ENCODE measurements around the gene PCYOX1L. TPM values are rescaled to one million over a fixed set of nuclear protein-coding genes. Genes with fewer than 3 reads are reported as not detected.

PCYOX1L gene
- total RNA-seq, 1 donor from 2014 or later = 13.1 TPM

DNA sequence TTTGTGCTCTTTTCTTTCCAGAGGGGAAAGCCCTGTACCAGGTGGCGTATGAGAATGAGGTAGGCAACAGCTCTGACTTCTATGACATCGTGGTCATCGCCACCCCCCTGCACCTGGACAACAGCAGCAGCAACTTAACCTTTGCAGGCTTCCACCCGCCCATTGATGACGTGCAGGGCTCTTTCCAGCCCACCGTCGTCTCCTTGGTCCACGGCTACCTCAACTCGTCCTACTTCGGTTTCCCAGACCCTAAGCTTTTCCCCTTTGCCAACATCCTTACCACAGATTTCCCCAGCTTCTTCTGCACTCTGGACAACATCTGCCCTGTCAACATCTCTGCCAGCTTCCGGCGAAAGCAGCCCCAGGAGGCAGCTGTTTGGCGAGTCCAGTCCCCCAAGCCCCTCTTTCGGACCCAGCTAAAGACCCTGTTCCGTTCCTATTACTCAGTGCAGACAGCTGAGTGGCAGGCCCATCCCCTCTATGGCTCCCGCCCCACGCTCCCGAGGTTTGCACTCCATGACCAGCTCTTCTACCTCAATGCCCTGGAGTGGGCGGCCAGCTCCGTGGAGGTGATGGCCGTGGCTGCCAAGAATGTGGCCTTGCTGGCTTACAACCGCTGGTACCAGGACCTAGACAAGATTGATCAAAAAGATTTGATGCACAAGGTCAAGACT, 10.3 kb downstream of the PCYOX1L start:
- no peak for DNase-seq (ENCODE audit: low read depth, low spot score)

DNA sequence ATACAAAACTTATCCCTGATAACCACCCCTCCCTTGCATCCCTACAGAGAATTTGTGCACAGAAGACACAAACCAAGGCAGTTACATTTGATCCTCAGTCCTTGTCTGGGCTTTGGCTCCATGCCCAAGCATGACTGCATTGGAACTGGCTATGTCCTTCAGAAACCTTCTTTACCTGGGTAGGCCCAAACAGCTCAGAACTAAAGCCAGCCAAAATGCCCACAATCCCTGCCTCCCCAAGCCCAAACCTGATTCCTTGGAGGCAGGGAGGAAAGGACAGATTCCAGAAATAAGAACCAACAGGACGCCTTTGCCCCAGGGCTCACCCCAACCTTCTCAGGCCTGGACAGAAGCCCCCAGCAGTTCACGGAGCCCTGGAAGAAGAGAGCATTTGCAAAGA, 13.0 kb downstream of the PCYOX1L start:
- no peak for DNase-seq (ENCODE audit: low read depth, low spot score)

DNA sequence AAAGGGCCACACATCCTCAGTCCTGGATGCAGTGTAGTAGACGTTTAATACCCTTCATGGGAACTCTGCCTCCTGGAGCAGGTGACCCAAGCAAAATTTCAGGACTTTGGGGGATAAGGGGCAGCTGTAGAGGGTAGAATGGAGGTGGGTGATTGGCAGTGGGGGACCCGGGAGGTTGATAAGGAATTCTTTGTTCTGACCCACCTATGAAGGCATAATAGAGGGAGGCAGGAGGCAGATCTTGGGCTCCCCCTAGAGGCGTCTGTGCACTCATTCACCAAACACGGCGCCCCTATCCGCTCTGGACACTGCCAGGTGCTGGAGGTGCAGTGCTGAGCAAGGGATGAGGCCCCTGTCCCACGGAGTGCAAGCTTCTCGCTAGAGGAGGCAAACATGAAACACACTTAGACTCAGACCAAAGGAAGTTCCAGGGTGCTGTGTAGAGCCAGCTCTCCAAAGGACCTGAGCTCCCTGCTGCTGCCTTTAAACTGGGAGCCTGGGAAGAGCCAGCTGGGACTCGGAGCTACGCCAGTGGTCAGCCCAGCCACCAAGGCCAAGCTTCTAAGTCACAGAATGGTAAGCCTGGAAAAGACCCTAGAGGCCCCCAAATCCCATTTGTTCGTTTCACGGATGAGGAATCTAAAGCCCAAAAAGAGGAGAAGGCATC, 13.6 kb downstream of the PCYOX1L start:
- peak; percentile 22 for DNase-seq (ENCODE audit: low read depth, low spot score)

DNA sequence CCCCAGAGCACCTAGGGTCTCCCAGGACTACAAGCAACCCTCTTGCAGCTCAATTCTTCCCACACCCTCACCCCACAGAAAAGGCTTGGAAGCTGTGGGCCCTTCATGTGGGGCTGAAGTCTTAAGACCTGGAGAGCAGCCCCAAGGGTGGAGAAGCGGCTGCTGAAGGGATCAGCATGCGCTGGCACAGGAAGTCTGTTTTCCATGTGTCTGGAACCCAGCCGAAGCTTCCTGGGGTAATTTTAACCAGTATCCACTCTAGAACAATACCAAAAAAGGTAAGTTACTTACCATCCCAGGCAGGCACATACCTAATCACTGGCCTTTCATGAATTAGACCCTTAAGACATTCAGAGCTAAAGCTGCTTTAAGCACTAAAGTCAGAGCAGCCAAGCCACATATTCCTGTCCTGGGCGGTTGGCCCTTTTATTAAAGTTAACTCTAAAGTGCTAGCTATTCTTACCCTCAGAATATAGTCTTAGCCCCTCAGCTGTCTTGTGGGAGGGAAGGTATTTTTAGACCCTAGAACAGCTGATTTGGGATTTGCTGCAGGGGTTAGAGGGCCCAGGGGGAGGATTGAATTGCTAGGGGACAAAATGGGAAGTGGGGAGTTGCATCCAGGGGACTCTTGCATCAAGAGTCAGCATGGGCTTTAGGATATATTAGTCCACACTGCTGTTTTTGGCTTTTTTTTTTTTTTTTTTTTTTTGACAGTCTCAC, 14.4 kb downstream of the PCYOX1L start:
- no peak for DNase-seq (ENCODE audit: low read depth, low spot score)

DNA sequence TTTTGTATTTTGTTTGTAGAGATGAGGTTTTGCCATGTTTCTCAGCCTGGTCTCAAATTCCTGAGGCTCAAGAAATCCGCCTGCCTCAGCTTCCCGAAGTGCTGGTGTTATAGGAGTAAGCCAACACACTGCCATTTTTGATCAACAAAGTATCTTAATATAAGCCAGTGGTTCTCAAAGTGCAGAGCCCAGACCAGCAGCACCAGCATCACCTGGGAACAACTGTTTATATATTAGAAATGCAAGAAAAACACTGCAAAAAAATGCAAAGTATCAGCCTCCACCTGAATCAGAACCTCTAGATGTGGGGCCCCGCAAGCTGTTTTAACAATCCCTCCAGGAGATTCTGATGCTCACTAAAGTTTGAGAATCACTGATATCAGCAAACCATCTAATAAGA, 15.1 kb downstream of the PCYOX1L start:
- DNase-seq (ENCODE audit: low read depth, low spot score) = no peak

DNA sequence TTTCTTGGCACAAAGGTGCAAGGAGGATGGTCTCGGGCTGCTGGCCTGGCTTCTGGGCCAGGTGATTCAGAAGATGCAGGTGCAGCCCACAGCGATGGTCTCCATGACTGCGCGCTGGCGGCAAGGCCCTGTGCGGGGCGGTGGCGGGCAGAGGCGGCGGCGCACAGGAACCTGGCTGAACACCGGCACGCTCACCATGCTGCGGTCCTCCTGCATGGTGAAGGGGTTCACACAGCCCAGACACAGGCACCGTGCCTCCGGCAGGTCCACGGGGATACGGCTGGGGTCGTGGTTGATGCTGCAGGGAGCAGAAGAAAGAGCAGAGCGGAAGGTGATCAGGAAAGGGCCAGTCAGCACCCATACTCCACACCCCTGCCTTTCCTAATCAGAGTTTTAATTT, 16.5 kb downstream of the PCYOX1L start:
- no peak for DNase-seq (ENCODE audit: low read depth, low spot score)

DNA sequence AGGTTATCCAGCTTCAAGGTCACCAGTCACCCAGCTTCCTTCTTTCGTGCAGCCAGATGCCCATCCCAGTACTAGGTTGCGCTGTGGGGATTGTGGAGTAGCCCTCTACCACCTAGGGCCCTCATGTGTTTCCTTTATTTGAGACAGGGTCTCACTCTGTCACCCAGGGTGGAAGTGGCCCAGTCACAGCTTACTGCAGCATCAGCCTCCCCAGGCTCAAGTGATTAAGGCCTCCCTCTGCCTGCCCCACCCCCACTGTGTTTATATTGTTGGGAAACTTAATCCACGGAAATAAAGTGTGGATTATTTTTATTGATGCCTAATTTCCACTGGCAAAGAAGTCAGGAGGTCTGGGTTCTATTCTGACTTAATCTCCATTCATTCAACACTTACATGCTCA, 17.0 kb downstream of the PCYOX1L start:
- no peak for DNase-seq (ENCODE audit: low read depth, low spot score)

DNA sequence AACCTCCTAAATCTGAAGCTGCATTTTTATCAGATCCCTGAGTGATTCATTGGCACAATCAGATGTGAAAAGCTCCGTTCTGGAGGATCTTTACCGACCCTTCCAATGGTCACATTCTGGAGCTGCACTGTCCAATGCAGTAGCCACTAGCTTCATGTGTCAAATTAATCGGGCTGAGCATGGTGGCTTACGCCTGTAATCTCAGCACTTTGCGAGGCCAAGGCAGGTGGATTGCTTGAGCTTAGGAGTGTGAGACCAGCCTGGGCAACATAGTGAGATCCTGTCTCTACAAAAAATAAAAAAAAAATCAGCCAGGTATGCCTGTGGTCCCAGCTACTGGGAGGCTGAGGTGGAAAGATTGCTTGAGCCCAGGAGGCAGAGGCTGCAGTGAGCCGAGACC, 17.6 kb downstream of the PCYOX1L start:
- DNase-seq (ENCODE audit: low read depth, low spot score) = no peak

DNA sequence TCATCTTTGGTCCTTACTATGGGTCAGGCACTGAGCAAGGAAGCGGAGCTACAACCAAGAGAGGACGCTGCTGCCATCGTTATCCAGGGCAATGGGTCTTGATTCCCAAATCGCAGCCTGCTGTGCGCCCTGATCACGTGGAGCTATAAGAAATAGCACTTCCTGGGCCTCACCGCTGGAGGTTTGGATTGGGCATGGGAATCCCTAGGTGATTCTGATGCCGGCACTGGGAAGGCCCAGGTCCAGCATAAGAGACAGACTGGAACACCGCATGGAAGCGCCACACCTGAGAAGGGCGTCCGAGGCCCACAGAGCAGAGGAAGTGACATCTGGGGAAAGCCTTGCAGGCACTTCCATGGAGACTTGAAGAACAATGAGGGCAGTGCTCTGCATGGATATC, 18.3 kb downstream of the PCYOX1L start:
- DNase-seq (ENCODE audit: low read depth, low spot score) = no peak

DNA sequence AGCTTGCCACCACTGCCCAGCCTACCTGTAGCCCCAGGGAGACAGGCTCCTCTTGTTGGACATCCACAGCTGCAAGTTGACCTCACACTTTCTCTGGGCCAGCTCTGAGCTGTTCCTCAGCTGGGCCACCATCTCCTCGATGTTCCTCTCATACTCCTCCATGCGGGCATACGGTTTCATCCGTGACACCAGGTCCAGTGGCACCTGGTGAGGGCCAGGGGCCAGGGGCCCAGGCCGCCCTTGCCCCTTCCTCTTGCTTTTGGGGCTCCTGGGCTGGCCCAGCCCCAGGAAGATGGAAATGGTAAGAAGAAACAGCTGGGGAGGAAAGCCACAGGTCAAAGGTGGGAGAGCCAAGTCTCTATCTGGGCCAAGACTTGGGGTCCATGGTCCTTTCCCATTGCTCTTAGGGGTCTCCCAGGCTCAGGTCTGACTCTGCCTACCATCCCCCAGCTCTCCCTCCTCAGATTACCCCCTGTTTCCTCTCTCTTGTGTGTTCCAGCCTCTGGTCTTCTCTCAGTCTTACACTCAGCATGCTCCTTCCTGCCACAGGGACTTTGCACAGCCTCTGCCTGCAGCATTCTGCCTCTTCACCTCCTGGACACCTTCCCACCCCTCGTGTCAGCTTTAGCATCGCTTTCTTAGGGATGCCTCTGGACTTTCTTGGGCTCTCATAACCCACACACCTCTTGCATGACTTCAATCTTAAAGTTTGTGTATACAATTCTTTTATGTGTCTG, 19.0 kb downstream of the PCYOX1L start:
- no peak for DNase-seq (ENCODE audit: low read depth, low spot score)

DNA sequence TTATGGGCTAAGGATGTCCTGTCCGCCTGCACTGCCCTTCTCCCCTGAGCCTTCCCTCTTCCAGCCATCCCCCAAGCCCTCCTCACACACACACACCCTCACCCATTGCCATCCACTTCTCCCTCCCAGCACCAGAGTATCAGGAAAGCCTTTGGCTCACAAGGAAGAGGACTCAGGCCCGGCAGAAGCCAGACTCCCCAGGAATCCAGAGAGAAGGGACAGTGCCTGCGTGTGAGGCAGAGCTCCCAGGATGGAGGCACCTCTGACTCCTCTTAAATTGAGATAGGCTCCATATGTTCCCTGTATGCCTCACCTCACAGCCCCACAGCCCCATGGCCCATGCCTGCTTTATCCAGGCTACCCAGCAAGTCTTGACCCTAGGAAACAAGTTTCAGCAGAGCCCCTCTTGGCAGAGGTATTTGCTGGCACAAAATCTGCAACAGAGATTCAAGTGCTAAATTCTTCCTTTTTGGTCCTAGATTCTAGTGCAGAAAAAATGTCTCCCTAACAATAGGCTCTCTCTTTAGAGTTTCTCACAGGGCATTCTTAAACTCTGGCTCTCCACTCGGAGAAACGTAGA, 20.5 kb downstream of the PCYOX1L start:
- DNase-seq (ENCODE audit: low read depth, low spot score) = no peak

DNA sequence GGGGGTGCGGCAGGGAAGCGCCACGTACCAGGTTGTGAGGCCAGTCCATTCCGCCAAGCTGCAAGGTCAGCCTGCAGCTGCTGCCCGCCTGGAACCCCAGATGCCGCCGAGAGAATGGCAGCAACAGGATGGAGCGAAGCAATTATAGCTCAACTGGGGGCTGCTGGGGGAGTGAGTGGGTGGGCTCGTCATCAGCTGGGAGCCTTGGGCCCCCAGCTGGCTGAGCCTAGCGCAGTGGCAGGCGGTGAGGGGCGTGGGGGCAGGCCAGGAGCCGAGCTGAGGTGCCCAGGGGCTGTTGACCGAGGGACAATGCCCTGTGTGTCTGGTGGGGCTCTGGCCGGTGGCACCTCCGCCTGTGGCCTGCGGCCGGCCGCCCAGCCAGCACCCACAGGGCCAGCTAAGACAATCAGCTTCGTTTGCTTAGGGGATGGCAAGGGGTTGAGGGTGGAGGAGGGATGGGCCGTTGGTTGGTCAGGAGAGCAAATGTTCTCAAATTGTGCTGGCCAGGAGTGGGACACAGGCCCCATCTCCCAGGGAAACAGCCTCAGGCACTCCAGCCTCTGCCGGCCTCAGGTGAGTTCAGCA, 21.4 kb downstream of the PCYOX1L start, which contains the start of gene IL17B:
TSS of gene IL17B (minus strand) at position 116 of the 585 bp plus-strand sequence. CDS start at position 49, 67 bp downstream.
- DNase-seq (ENCODE audit: low read depth, low spot score) = no peak

DNA sequence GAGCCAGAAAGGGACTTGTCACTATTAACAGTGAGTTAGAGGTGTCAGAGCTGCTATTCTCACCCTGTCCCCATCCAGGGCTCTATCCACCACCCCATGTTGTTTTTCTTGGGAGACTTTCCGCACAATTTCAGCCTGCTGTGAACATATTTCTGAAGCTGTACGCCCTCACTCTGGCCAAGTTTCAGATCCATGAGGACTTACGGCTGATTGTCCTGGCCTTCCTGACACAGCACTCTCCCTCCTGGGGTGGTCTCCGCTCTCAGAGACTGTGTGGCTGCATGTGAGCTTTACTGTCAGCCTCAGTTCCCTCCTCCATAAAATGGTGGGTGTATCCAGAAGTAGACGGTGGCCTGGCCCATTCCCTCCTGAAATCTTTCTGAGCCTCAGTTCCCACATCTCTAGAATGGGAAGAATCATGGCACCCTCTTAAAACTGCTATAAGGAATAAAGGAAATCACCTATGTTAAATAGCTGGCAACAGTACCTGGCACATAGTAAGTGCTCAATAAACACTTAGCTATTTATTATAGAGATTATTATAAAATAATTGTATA, 22.1 kb downstream of the PCYOX1L start:
- no peak for DNase-seq (ENCODE audit: low read depth, low spot score)

DNA sequence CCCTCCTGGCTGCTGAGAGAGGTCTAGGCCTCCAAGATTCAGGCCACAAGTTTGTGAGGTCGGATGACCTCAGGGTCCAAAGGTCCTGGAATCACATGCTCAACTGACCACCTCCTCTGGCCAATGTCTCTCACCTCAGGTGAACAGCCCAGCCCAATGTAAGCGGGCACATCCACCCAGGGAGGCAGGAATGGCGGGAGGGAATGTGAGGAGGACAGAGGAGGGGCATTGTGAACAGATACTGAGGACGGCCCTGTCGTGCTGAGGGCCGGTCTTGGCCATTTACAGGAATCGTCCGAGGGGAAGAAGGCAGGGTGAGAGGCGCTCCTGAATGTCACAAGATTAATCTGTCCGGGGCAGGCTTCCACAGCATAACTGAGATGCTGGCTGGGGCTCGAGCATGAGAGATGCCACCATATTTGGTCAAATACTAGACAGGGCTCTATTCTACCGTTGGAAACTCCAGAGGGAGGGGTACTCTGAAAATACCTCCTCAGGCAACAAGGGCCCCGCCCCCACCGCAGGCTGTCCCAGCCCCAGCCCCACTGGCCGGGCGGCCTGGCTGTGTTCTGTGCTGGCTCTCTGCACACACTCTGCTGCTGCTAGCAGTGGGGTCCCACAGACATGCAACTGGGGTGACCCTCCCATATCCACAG, 22.7 kb downstream of the PCYOX1L start:
- no peak for DNase-seq (ENCODE audit: low read depth, low spot score)

DNA sequence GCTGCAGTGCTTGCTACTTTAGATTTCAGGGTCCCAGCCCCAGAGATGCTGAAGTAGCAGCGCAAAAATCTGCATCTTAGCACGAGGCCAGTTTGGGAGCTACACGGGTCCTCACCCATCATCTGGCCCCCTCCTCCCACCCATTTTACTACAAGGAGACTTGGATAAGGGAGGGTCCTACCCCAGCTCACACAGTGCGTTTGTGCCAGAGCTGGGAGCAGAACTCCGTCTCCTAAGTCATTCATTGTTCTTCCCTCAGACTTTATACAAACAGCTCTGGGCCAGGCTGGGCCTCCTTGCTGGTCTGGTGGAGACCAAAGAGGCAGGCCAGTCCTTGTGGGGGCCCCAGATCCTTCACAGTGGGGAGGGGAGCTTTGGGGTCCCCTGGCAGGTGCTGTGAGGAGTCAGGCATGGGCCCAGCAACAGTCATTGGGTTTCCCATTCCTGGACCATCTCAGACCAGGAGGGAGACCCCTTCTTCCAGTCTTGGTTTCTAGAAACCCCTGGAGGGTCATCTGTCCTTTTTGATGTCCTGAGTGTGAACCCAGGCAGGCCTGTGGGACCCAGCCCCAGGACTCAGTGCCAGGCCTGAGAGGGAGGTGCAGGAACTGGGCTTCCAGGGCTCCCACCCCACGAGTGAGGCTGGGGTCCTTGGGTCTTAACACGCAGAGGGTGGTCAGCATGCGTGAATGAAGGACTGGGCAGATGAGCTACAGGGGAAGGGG, 23.6 kb downstream of the PCYOX1L start:
- no peak for DNase-seq (ENCODE audit: low read depth, low spot score)

DNA sequence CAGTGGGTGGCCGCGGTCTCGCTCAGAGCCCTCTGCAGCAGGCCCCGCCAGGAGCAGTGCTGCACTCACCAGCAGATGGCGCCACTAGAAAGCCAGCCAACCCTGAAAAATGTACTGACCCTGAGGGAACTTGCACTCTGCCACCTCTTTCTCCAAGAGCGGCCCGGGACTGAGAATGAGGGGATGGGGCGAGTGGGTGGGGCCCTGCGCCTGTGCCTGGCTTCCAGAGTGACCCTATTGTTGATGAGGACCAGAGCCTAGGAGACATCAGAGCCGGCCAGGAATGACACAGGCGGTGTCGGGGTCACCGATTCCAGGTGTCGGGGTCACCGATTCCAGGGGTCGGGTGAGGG, 24.1 kb downstream of the PCYOX1L start:
- DNase-seq (ENCODE audit: low read depth, low spot score) = peak; percentile 19

DNA sequence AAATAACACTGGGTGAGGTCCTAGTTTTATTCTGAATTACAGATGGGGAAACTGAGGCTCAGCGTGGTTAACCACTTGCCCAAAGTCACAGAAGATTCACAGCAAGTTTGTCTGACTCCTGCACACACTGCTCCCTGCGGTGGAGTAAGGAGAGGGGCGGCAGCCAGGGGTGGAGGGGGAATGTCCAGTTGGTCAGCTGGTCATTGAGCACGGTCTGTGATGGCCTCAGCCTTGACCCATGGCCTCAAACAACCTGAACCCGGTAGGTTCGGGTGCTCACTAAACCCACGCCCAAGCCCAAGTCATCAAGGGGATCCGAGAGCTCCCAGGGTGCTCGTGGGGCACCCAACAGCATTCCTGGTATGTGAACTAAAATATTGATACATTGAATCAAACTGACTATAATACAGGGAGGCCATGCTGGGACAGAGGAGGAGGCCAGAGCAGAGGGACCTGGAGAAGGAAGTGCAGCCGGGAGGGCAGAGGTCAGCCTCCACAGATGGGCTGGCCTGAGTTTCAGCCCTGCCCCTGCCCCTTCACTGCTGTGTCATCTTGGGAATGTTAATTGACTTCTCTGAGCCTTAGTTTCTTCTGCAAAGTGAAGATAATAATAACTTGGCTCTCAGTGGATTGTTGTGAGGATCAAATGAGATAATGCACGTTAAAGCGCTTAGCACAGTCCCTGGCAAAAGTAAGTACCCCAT, 24.8 kb downstream of the PCYOX1L start:
- no peak for DNase-seq (ENCODE audit: low read depth, low spot score)

DNA sequence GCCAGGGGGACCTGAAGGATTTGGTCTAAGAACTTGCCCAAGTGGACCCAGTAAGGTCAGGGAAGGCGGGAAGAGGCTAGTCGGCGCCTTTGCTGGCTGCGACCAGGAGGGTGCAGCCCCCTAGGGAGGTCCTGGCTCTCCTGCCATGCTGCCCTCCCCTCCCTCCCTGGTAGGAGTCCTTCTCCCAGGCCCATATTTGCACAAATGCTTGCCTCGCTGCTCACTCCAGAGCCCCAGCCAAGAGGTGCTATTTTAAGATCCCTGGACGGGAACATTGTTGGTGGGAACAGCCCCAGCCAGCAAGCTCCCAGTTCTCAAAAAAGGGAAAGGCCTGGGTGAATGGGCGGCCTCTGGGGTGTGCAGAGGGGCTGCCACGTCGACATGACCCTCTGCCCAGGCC, 25.6 kb downstream of the PCYOX1L start:
- DNase-seq (ENCODE audit: low read depth, low spot score) = no peak

DNA sequence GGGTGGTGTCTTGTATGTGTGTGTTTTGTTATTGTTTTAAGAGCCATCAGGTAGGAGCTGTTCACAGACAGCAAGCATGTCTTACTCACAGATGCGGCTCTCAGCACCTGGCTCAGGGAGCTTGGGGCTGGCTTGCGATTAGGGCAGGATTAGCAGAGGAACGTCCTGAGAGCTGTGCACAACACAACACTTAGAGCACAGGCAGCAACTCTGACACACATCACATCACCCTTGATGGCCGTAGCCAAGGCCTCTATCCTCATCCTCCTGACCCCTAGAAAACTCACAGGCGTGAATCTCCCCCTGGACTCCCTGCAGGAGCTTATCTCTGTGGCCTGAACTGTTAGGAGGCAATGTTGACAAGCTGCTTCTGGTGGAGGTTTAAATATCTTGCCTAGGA, 28.3 kb downstream of the PCYOX1L start:
- no peak for DNase-seq (ENCODE audit: low read depth, low spot score)

Data from pulmonary artery endothelial cell (primary cell).